Measurements from ENCODE around the gene MYH13.

Gene MYH13

DNA sequence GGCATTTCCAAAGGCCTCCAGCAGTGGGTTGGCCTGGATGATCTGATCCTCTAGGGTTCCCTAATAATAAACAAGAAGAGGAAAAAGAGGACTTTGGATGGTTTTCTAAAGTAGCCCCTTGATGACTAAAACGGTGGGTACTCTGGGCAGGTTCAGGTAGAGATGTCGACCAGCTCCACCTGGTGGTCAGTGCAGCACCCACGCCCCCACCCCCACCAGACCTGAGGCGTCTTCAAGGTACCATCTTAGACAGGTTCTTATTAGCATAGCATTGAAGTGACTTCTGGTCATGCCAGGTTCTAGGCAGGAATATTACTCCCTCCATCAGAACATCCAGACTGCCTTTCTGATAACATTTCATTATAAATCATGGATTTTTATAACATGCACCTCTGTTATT is 15.0 kb downstream of the MYH13 start:
- no peak overlapping the region for H3K4me3 ChIP-seq (ENCODE audit: low read depth, low read length)
- no peak for DNase-seq (ENCODE audit: low read depth, low spot score)
- in situ Hi-C loops (cut with HindIII; ENCODE audit: low sequenced_read_pairs): no loop called here
- TF ChIP-seq, protein P1, sequence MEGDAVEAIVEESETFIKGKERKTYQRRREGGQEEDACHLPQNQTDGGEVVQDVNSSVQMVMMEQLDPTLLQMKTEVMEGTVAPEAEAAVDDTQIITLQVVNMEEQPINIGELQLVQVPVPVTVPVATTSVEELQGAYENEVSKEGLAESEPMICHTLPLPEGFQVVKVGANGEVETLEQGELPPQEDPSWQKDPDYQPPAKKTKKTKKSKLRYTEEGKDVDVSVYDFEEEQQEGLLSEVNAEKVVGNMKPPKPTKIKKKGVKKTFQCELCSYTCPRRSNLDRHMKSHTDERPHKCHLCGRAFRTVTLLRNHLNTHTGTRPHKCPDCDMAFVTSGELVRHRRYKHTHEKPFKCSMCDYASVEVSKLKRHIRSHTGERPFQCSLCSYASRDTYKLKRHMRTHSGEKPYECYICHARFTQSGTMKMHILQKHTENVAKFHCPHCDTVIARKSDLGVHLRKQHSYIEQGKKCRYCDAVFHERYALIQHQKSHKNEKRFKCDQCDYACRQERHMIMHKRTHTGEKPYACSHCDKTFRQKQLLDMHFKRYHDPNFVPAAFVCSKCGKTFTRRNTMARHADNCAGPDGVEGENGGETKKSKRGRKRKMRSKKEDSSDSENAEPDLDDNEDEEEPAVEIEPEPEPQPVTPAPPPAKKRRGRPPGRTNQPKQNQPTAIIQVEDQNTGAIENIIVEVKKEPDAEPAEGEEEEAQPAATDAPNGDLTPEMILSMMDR (IDR thresholded peaks at IDR 0.05; ENCODE audit: low read depth, low read length): peak; percentile 26

DNA sequence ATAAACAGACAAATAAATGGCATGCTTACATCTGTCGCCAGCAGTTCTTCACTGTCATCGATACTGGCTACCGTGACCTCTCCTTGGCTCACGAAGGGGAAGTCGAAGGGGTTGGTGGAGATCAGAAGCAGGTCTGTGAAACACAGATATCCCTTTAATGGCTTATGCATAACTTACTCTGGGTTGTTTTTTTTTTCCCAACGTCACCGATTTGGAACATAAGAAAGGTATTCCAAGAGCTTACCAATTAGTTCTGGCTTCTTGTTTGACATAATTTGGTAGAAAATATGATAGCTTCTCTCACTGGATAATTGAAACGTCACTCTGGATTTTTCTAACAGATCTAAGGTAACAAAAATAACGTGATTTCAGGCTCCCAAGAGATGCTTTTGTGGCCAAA is 18.2 kb downstream of the MYH13 start:
- TF ChIP-seq, protein P1 (IDR thresholded peaks at IDR 0.05; ENCODE audit: low read depth, low read length): no peak
- DNase-seq (ENCODE audit: low read depth, low spot score): no peak
- in situ Hi-C loops (cut with HindIII; ENCODE audit: low sequenced_read_pairs): no loop called here
- H3K4me3 ChIP-seq (ENCODE audit: low read depth, low read length): no peak overlapping the region

DNA sequence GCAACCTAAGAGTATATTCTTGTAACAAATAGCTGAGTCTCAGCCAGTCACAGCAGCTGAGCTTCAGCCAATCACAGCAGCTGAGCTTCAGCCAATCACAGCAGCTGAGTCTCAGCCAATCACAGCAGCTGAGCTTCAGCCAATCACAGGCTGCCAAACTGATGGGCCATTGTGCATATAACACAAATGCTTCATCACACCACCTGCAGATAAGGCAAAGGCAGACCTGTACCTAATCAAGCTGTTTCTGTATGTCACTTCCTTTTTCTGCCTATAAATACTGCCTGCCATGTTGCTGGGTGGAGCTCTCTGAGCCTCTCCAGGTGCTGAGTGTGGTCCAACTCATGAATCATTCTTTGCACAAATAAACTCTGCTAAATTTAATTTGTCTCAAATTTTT is 19.9 kb downstream of the MYH13 start:
- no peak overlapping the region for H3K4me3 ChIP-seq (ENCODE audit: low read depth, low read length)
- no peak for DNase-seq (ENCODE audit: low read depth, low spot score)
- TF ChIP-seq, protein P1 (IDR thresholded peaks at IDR 0.05; ENCODE audit: low read depth, low read length): no peak
- in situ Hi-C loops (cut with HindIII; ENCODE audit: low sequenced_read_pairs): no loop called here

DNA sequence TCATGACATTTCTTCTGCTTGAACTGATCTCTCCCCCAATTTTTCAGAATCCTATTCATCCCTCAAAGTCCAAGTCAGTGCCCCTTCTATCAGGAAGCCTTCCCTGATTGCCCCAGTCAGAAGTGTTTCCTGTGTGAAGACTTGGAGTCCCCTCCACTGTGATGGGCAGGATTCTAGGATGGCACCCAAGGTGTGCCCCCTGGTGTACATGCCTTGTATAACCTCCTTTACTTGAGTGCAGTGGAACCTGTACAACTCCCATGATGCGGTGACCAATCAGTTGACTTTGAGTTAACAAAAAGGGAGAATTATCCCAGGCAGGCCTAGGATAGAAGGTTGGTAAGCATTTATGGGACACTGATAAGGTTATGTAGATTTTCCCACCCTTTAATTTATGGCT is 23.4 kb downstream of the MYH13 start:
- in situ Hi-C loops (cut with HindIII; ENCODE audit: low sequenced_read_pairs): no loop called here
- no peak for DNase-seq (ENCODE audit: low read depth, low spot score)
- TF ChIP-seq, protein P1 (IDR thresholded peaks at IDR 0.05; ENCODE audit: low read depth, low read length): no peak
- H3K4me3 ChIP-seq (ENCODE audit: low read depth, low read length): no peak overlapping the region

DNA sequence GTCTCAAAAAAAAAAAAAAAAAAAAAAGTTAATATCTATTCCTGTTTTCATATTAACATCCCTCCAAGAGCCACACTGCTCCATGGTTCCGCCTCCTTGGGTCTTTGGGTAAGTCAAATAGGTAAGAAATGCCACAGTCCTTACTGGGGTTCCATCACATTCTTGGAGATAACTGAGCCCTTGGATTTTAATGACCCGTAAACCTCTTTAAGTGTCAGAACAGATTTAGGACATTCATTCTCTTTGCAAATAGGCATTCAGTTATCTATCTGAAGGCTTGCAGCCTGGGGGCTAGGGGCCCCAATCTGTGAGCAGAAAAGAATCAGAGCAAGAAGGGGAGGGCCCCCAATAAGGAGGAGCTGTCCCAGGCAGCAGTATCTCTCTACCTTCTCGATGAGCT is 28.0 kb downstream of the MYH13 start:
- DNase-seq (ENCODE audit: low read depth, low spot score): no peak
- no peak overlapping the region for H3K4me3 ChIP-seq (ENCODE audit: low read depth, low read length)
- in situ Hi-C loops (cut with HindIII; ENCODE audit: low sequenced_read_pairs): no loop called here
- TF ChIP-seq, protein P1 (IDR thresholded peaks at IDR 0.05; ENCODE audit: low read depth, low read length): no peak

DNA sequence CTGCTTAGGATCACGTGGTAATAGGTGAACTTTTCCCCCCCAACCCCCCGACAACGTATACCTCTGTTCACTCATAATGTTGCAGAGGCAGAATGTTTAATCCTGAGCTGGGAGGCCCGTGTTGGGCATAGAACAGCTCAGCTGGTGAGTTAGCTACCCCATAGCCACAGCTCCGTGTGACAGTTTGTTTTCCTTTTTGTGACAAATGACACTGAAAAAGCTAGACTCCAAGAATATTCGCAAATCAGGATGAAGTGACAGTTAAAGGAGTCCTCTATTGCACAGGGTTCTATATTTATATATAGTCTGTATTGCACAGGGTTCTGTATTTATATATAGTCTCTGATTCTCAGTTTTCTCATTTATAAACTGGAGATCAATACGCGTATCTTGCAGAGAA is 33.8 kb downstream of the MYH13 start:
- in situ Hi-C loops (cut with HindIII; ENCODE audit: low sequenced_read_pairs): no loop called here
- H3K4me3 ChIP-seq (ENCODE audit: low read depth, low read length): no peak overlapping the region
- no peak for DNase-seq (ENCODE audit: low read depth, low spot score)
- TF ChIP-seq, protein P1 (IDR thresholded peaks at IDR 0.05; ENCODE audit: low read depth, low read length): no peak

DNA sequence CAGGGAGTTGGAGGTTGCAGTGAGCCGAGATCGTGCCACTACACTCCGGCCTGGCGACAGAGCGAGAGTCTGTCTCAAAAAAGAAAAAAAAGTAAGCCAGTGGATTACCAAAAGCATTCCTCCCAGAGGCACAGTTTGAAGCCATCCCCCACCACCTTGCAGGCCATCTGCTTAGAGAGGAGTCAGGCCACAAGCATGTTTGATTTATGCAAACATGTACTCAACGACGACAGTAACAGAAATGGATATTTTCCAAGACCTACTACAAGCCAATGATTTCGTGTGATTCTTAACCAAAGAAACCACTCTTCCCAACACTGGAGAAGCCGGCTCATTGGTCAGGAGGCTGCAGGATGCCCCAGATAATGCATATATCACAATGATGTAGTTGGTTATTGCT is 34.8 kb downstream of the MYH13 start:
- H3K4me3 ChIP-seq (ENCODE audit: low read depth, low read length): no peak overlapping the region
- in situ Hi-C loops (cut with HindIII; ENCODE audit: low sequenced_read_pairs): no loop called here
- no peak for DNase-seq (ENCODE audit: low read depth, low spot score)
- TF ChIP-seq, protein P1 (IDR thresholded peaks at IDR 0.05; ENCODE audit: low read depth, low read length): no peak

Measured in astrocyte of the spinal cord (primary cell).